Left kidney (tissue), 2 donors: ENCODE results near the gene PCDHB11. TPM values are rescaled to one million over a fixed set of nuclear protein-coding genes. Genes with fewer than 3 reads are reported as not detected.
"Not testable (repeated sequence)": the region's sequence is repeated elsewhere in the genome, so short reads cannot be mapped to it uniquely, and the experiment has no call there.

Experiments used
- DNase-seq: peaks from one replicate; pipeline ENCODE4 v3.0.0-alpha.2; 2013
- polyA plus RNA-seq: library from polyadenylated mRNA; unstranded; fragments of 120-200 nt; gene quantifications from one replicate; pipeline ENCODE4 v1.2.1, GENCODE V29; 2013; ENCODE audit not compliant: insufficient read length

The PCDHB11 gene
- polyA plus RNA-seq, 1 donor = 4.4 TPM

GRCh38 chr5:141236516-141237313 is 37.3 kb downstream of the PCDHB11 start:
- DNase-seq = no peak

GRCh38 chr5:141241496-141241895 is 42.1 kb downstream of the PCDHB11 start:
- no peak for DNase-seq

- DNase-seq = peak; percentile 38
These were observed 45.9 kb downstream of the PCDHB11 start, which contains the start of gene PCDHB15 for GRCh38 chr5:141245250-141245717. Gene PCDHB15 (plus strand): TSS chr5:141245395. CDS start chr5:141245579, 184 bp downstream.

- not testable (repeated sequence) for DNase-seq
These were observed 47.5 kb downstream of the PCDHB11 start for GRCh38 chr5:141246971-141247370.

GRCh38 chr5:141247434-141247833 is 48.0 kb downstream of the PCDHB11 start:
- not testable (repeated sequence) for DNase-seq

GRCh38 chr5:141250576-141250975 is 51.1 kb downstream of the PCDHB11 start:
- DNase-seq = no peak

Other genes with a start within 250 kb of the PCDHB11 start
- gene PCDHAC2, start 233.2 kb upstream of the PCDHB11 start, polyA plus RNA-seq = 0.93 TPM
- 0.13 TPM for gene PCDHB1, start 148.3 kb upstream of the PCDHB11 start, polyA plus RNA-seq
- gene PCDHB2, start 105.0 kb upstream of the PCDHB11 start, polyA plus RNA-seq = 6.6 TPM
- 2.3 TPM for gene PCDHB3, start 99.2 kb upstream of the PCDHB11 start, polyA plus RNA-seq
- gene PCDHB4, start 77.8 kb upstream of the PCDHB11 start, polyA plus RNA-seq = 1.9 TPM
- 7.5 TPM for gene PCDHB5, start 64.4 kb upstream of the PCDHB11 start, polyA plus RNA-seq
- gene PCDHB6, start 49.6 kb upstream of the PCDHB11 start, polyA plus RNA-seq = 3.5 TPM
- gene PCDHB7, start 27.0 kb upstream of the PCDHB11 start, polyA plus RNA-seq = 4.5 TPM
- 2.6 TPM for gene PCDHB8, start 21.8 kb upstream of the PCDHB11 start, polyA plus RNA-seq
- gene PCDHB16, start 17.2 kb upstream of the PCDHB11 start, polyA plus RNA-seq = 8.1 TPM
- gene PCDHB9, start 12.5 kb upstream of the PCDHB11 start, polyA plus RNA-seq = 4.3 TPM
- gene PCDHB10, start 7.3 kb upstream of the PCDHB11 start, polyA plus RNA-seq = 7.2 TPM
- gene PCDHB12, start 9.1 kb downstream of the PCDHB11 start, polyA plus RNA-seq = 4.6 TPM
- 9.3 TPM for gene PCDHB13, start 14.3 kb downstream of the PCDHB11 start, polyA plus RNA-seq
- 11.3 TPM for gene PCDHB14, start 23.7 kb downstream of the PCDHB11 start, polyA plus RNA-seq
- 12.5 TPM for gene PCDHB15, start 45.8 kb downstream of the PCDHB11 start, polyA plus RNA-seq
- gene SLC25A2, start 104.4 kb downstream of the PCDHB11 start, polyA plus RNA-seq = 0.23 TPM
- 154 TPM for gene TAF7, start 121.2 kb downstream of the PCDHB11 start, polyA plus RNA-seq
- gene PCDHGA1, start 130.9 kb downstream of the PCDHB11 start, polyA plus RNA-seq = 1.1 TPM
- gene PCDHGA2, start 139.1 kb downstream of the PCDHB11 start, polyA plus RNA-seq = 6.8 TPM
- gene PCDHGA3, start 144.2 kb downstream of the PCDHB11 start, polyA plus RNA-seq = 2.9 TPM
- 1.9 TPM for gene PCDHGB1, start 150.5 kb downstream of the PCDHB11 start, polyA plus RNA-seq
- 2.6 TPM for gene PCDHGA4, start 155.4 kb downstream of the PCDHB11 start, polyA plus RNA-seq
- gene PCDHGB2, start 160.4 kb downstream of the PCDHB11 start, polyA plus RNA-seq = 4.0 TPM
- 2.7 TPM for gene PCDHGA5, start 164.5 kb downstream of the PCDHB11 start, polyA plus RNA-seq
- gene PCDHGB3, start 170.6 kb downstream of the PCDHB11 start, polyA plus RNA-seq = 2.8 TPM
- 8.1 TPM for gene PCDHGA6, start 174.3 kb downstream of the PCDHB11 start, polyA plus RNA-seq
- gene PCDHGA7, start 183.1 kb downstream of the PCDHB11 start, polyA plus RNA-seq = 2.2 TPM
- 7.6 TPM for gene PCDHGB4, start 188.1 kb downstream of the PCDHB11 start, polyA plus RNA-seq
- 0.60 TPM for gene PCDHGA8, start 193.0 kb downstream of the PCDHB11 start, polyA plus RNA-seq
- 10.9 TPM for gene PCDHGB5, start 198.3 kb downstream of the PCDHB11 start, polyA plus RNA-seq
- 6.5 TPM for gene PCDHGA9, start 203.2 kb downstream of the PCDHB11 start, polyA plus RNA-seq
- 7.3 TPM for gene PCDHGB6, start 208.4 kb downstream of the PCDHB11 start, polyA plus RNA-seq
- 3.7 TPM for gene PCDHGA10, start 213.4 kb downstream of the PCDHB11 start, polyA plus RNA-seq
- gene PCDHGB7, start 218.1 kb downstream of the PCDHB11 start, polyA plus RNA-seq = 17.3 TPM
- 5.1 TPM for gene PCDHGA11, start 221.4 kb downstream of the PCDHB11 start, polyA plus RNA-seq
- gene PCDHGA12, start 230.9 kb downstream of the PCDHB11 start, polyA plus RNA-seq = 1.5 TPM